Ovary (tissue), 10 donors: ENCODE measurements around the gene AQP3. TPM values are rescaled to one million over a fixed set of nuclear protein-coding genes. Genes with fewer than 3 reads are reported as not detected.
"Not testable (repeated sequence)": the region's sequence is repeated elsewhere in the genome, so short reads cannot be mapped to it uniquely, and the experiment has no call there.

ENCODE experiments used
- DNase-seq, 5 donors: peaks; one replicate each; pipeline ENCODE4 v3.0.0-alpha.2; 2019 to 2020
- H3K27ac ChIP-seq, 2 donors: fragments of 200-600 bp; one replicate each; pipeline versions ENCODE4 v1.5.1 to v1.8.0; 2019 to 2022
- H3K27me3 ChIP-seq: fragments of 200-600 bp; one replicate; pipeline ENCODE4 v1.8.0; 2022
- H3K36me3 ChIP-seq: fragments of 200-600 bp; sonication (generic); one replicate; pipeline ENCODE4 v1.5.1; 2019
- H3K4me1 ChIP-seq: one replicate; pipeline ENCODE4 v1.8.1; 2013; ENCODE audit warnings: mild to moderate bottlenecking, moderate library complexity; ENCODE audit not compliant: insufficient read depth
- H3K4me3 ChIP-seq: fragments of 200-600 bp; sonication (generic); one replicate; pipeline ENCODE4 v1.5.1; 2017
- H3K9me3 ChIP-seq, 2 donors: fragments of 200-600 bp in 1 of 2; sonication (generic) in 1 of 2; one replicate each; pipeline versions ENCODE4 v1.5.1 to v1.8.1; 2013 to 2019; ENCODE audit warnings: mild to moderate bottlenecking in 1 of 2, moderate library complexity in 1 of 2
- CTCF ChIP-seq, 3 donors: fragments of 450-650 bp in 2 of 3; fragments of 200-600 bp in 1 of 3; IDR thresholded peaks; one replicate each; pipeline versions ENCODE4 v1.5.1 to v1.8.0; 2016 to 2022; ENCODE audit warnings: antibody characterized with exemption in 3 of 3, mild to moderate bottlenecking in 1 of 3
- EP300 ChIP-seq: sonication (generic); formaldehyde crosslinking; IDR thresholded peaks from one replicate; pipeline ENCODE4 v1.6.1; 2017; ENCODE audit warnings: antibody characterized with exemption
- POLR2A ChIP-seq: fragments of 450-650 bp; IDR thresholded peaks from one replicate; pipeline ENCODE4 v1.6.1; 2017; ENCODE audit warnings: antibody characterized with exemption, mild to moderate bottlenecking, moderate library complexity
- WGBS, 3 donors: extraction: QIAGEN DNeasy Blood & Tissue Kit in 1 of 3; methylation state at CpG; one replicate each; pipeline versions ENCODE4 v1.1.5 to v1.1.7; 2013 to 2017; 5-methylcytosine and 5-hydroxymethylcytosine counted together
- intact Hi-C, 4 donors: fragments of 100-400 bp; cut with DNase I; formaldehyde crosslinking; loops; one replicate each; pipeline versions ENCODE4 v1.11.0 to v1.15.1; 2022 to 2023
- long read RNA-seq, 3 donors: library from polyadenylated mRNA in 2 of 3; unstranded in 2 of 3; transcript quantifications; one replicate each; pipeline ENCODE4 v2.0.0 and lab custom pipeline, GENCODE V29; 2021 to 2026
- polyA plus RNA-seq, 2 donors: library from polyadenylated mRNA; stranded (reverse); fragments of 200-250 nt in 1 of 2; fragments of 350-450 nt in 1 of 2; fragmentation: Illumina TruSeq in 1 of 2; extraction: RNeasy Lipid Tissue Mini Kit (QIAGEN cat#74804) in 1 of 2; gene quantifications; one replicate each; pipeline ENCODE4 v1.2.3, GENCODE V29; 2013 to 2014
- total RNA-seq, 7 donors: library from RNA; depleted of rRNA in 2 of 7; stranded (reverse); fragments of >200 nt in 2 of 7; fragmentation: NEBNext Ultra II Directional in 3 of 7; extraction: Animal tissue kit (Norgen Biotek cat#: 25700) in 3 of 7; gene quantifications; one replicate each; pipeline versions ENCODE4 v1.1.0 to v1.2.4, GENCODE V29; 2016 to 2023
- donor health status: DM: no; HTN: no; CAD: no; lungs with moderate emphysema.
- donor health status: DM: no; HTN: no; CAD: no.
- donor health status: Bipolar disorder and iron deficiency.
- donor health status: DM: yes; HTN: yes; CAD: no.
- donor health status: DM: no; HTN: no; CAD: no.
- donor health status: DM: yes; HTN: yes; CAD: no.

The AQP3 gene
- total RNA-seq (10 to 100 TPM in 3 of 7 donors, 1 to 10 TPM in 4; 7.4 to 47.2 (median 9.9) TPM), polyA plus RNA-seq (1 to 10 TPM; 5.6 to 6.6 TPM)
- long read RNA-seq, donor 1, transcript AQP3-201 (6 exons, 1,871 nt) = major isoform, 45 of 47 reads
- long read RNA-seq, donor 1, partial matches to known transcripts = 2 of 47 reads
- long read RNA-seq, donor 1, other reads (novel, unspliced or antisense) = 0 of 47 reads
- long read RNA-seq, donor 2, transcript AQP3-201 (6 exons, 1,871 nt) = major isoform, 11 of 11 reads
- long read RNA-seq, donor 2, partial matches to known transcripts = 0 of 11 reads
- long read RNA-seq, donor 2, other reads (novel, unspliced or antisense) = 0 of 11 reads
- long read RNA-seq, donor 3, transcript AQP3-201 (6 exons, 1,871 nt) = major isoform, 12 of 13 reads
- long read RNA-seq, donor 3, partial matches to known transcripts = 0 of 13 reads
- long read RNA-seq, donor 3, other reads (novel, unspliced or antisense) = 1 of 13 reads

- no peaks in the 10 kb centered on the region for H3K36me3 ChIP-seq
- H3K4me1 ChIP-seq = peaks cover 10% of the 10 kb centered on the region
- peak; percentile 51 to 73 (median 72) for DNase-seq
- no peak within 1 kb of the TSS for H3K27ac ChIP-seq
- TF ChIP-seq POLR2A (no peak), EP300 (no peak), CTCF (IDR thresholded peaks at IDR 0.05) (peak in 1 of 3 donors; percentile 18)
- no peaks in the 10 kb centered on the region for H3K27me3 ChIP-seq
- H3K9me3 ChIP-seq = no peaks in the 10 kb centered on the region
- peak within 1 kb of the TSS; percentile 48 for H3K4me3 ChIP-seq
- 1 to 2% (median 2%) methylated on average over 27 to 50 of the region's 50 CpGs for WGBS, 3 donors
- intact Hi-C loops = no loop called here
These were observed at the start of gene AQP3 for GRCh38 chr9:33446946-33447798. AQP3 (minus strand) TSS chr9:33447593; CDS start chr9:33447530, 63 bp downstream.

DNA sequence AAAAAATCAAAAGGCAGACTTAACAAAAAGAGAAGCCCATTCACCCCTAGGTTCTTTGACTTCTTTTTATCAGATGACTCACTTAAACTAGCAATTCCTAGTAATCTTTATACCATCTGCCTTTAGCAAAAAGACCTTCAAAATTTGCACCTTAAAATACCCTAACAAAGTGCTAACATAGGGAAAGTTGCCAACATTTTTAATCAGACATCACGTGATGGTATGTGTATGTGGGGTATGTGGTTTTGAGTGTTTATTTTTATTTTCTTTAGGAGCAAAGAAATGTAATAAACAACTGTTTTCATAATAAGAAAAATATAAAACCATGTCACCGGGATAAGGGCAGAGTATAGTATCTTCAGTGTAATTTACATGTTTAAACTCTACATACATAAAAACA lies 46.4 kb upstream of the AQP3 start:
- WGBS, 3 donors = 26 to 52% (median 40%) methylated on average over 2 of the region's 2 CpGs
- H3K9me3 ChIP-seq, H3K27me3 ChIP-seq, H3K36me3 ChIP-seq, H3K4me1 ChIP-seq, H3K4me3 ChIP-seq, H3K27ac ChIP-seq, intact Hi-C loops, DNase-seq: not testable (repeated sequence)

GRCh38 chr9:33489066-33489465 lies 41.7 kb upstream of the AQP3 start:
- no peak overlapping the region for H3K27ac ChIP-seq
- no peak for TF ChIP-seq CTCF (IDR thresholded peaks at IDR 0.05)
- no peak for TF ChIP-seq POLR2A
- no peak for TF ChIP-seq EP300
- WGBS, 3 donors = 90 to 94% (median 93%) methylated on average over 2 of the region's 2 CpGs
- no peaks in the 10 kb centered on the region for H3K36me3 ChIP-seq
- no peak overlapping the region for H3K4me3 ChIP-seq
- no peak for DNase-seq
- no peaks in the 10 kb centered on the region for H3K9me3 ChIP-seq
- H3K27me3 ChIP-seq = no peaks in the 10 kb centered on the region
- intact Hi-C loops = no loop called here
- H3K4me1 ChIP-seq = no peaks in the 10 kb centered on the region

- H3K4me3 ChIP-seq, H3K27me3 ChIP-seq, H3K4me1 ChIP-seq, H3K36me3 ChIP-seq, intact Hi-C loops, H3K9me3 ChIP-seq, H3K27ac ChIP-seq, DNase-seq: not testable (repeated sequence)
These were observed 37.9 kb upstream of the AQP3 start for GRCh38 chr9:33485312-33485711.

GRCh38 chr9:33480976-33481375 lies 33.6 kb upstream of the AQP3 start:
- DNase-seq = peak in 1 of 5 donors; percentile 14
- 93 to 95% (median 94%) methylated on average over 6 of the region's 6 CpGs for WGBS, 3 donors
- H3K27me3 ChIP-seq = no peaks in the 10 kb centered on the region
- H3K4me1 ChIP-seq = no peaks in the 10 kb centered on the region
- no peaks in the 10 kb centered on the region for H3K9me3 ChIP-seq
- H3K4me3 ChIP-seq = no peak overlapping the region
- TF ChIP-seq POLR2A (no peak), CTCF (IDR thresholded peaks at IDR 0.05) (no peak), EP300 (no peak)
- intact Hi-C loops = no loop called here
- no peak overlapping the region for H3K27ac ChIP-seq
- H3K36me3 ChIP-seq = no peaks in the 10 kb centered on the region
